ENCODE results near the gene AIF1L. TPM values are rescaled to one million over a fixed set of nuclear protein-coding genes. Genes with fewer than 3 reads are reported as not detected.

The AIF1L gene
- total and polyA plus RNA-seq, 2 of the 13 experiments (the other 11 are each of a cell fraction or from before 2014, with no cell fraction given), result 12.4 to 36.5 TPM

DNA sequence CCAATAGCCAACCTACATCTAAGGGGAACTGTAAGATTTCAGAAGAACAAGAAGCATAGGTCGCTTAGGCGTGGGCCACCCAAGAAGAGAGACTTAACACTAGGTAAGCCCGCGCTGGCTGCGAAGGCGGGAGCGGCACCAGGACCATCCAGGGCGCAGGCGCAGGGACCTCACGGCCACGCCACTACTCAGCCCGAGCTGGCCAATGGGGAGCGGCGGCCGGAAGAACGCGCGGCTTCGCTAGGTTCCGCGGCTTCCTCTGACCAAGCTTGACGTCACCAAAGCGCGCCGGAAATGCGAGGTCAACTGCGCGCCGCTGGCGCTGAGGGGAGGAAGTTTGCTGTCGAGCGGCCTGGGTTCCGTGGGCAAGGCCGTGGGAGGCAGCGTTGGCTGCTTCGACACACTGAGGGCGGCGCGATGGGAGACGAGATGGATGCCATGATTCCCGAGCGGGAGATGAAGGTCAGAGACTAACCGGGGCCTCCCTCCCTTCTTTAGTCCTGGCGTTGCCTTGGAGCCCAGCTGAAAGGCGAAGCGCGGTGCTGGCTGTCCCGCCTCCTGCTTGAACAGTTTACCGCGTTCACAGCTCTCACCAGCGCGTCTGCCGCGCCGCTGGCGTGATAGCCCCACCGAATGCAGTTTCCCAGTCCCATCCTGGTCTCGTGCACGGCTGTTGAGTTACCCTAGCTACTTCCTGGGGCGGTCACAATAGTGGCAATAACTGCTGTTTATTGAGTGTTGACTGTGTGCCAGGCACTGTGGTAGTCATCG is 29.1 kb downstream of the AIF1L start, which contains the start of gene NUP214 (continued):
- TF ChIP-seq, protein P1, sequence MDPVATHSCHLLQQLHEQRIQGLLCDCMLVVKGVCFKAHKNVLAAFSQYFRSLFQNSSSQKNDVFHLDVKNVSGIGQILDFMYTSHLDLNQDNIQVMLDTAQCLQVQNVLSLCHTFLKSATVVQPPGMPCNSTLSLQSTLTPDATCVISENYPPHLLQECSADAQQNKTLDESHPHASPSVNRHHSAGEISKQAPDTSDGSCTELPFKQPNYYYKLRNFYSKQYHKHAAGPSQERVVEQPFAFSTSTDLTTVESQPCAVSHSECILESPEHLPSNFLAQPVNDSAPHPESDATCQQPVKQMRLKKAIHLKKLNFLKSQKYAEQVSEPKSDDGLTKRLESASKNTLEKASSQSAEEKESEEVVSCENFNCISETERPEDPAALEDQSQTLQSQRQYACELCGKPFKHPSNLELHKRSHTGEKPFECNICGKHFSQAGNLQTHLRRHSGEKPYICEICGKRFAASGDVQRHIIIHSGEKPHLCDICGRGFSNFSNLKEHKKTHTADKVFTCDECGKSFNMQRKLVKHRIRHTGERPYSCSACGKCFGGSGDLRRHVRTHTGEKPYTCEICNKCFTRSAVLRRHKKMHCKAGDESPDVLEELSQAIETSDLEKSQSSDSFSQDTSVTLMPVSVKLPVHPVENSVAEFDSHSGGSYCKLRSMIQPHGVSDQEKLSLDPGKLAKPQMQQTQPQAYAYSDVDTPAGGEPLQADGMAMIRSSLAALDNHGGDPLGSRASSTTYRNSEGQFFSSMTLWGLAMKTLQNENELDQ (CRISPR knock-in tag; IDR thresholded peaks at IDR 0.05; ENCODE audit: borderline replicate concordance), result 0 out of 2 replicates have a peak, but pooled peaks have one; percentile 35
- TF ChIP-seq MED13 (CRISPR knock-in tag; IDR thresholded peaks at IDR 0.05), result peak; percentile 53; the same call in 1 of the 2 replicates
- TF ChIP-seq NFE2L2 (IDR thresholded peaks at IDR 0.05; ENCODE audit: low read length), result no peak
- TF ChIP-seq FOXJ3 (CRISPR knock-in tag; IDR thresholded peaks at IDR 0.05; ENCODE audit: borderline replicate concordance), result peak; percentile 15; the same call in 1 of the 2 replicates
- TF ChIP-seq CCDC6 (CRISPR knock-in tag; IDR thresholded peaks at IDR 0.05), result peak; percentile 77; the same call in 1 of the 2 replicates
- TF ChIP-seq YEATS4 (CRISPR knock-in tag; IDR thresholded peaks at IDR 0.05; ENCODE audit: borderline replicate concordance), result peak; percentile 87
- TF ChIP-seq ZNF292 (CRISPR knock-in tag; IDR thresholded peaks at IDR 0.05; ENCODE audit: borderline replicate concordance, low read depth), result 0 out of 2 replicates have a peak, but pooled peaks have one; percentile 70
- TF ChIP-seq ATF6 (CRISPR knock-in tag; conservative IDR thresholded peaks at IDR 0.05), result 0 out of 2 replicates have a peak, but pooled peaks have one; percentile 30
- TF ChIP-seq KDM4B (CRISPR knock-in tag; IDR thresholded peaks at IDR 0.05), result peak; percentile 70; the same call in 1 of the 2 replicates
- TF ChIP-seq ZNF317 (CRISPR knock-in tag; IDR thresholded peaks at IDR 0.05), result peak; percentile 85
- peak; percentile 98 for TF ChIP-seq ZHX2 (IDR thresholded peaks at IDR 0.05; ENCODE audit: low read depth)
- no peak for TF ChIP-seq ZHX2 (CRISPR knock-in tag; IDR thresholded peaks at IDR 0.05; ENCODE audit: borderline replicate concordance)
- no peak for TF ChIP-seq ZBTB37 (CRISPR knock-in tag; IDR thresholded peaks at IDR 0.05)
- TF ChIP-seq IKZF5 (CRISPR knock-in tag; IDR thresholded peaks at IDR 0.05), result peak; percentile 72; the same call in 1 of the 2 replicates
- TF ChIP-seq MAFG (CRISPR knock-in tag; IDR thresholded peaks at IDR 0.05), result no peak
